GM10248 (cell line): ENCODE results near the gene PSTPIP1.

Experiments
- CTCF ChIA-PET: fragments of 300-600 bp; sonication (Branson Sonifier 250); formaldehyde crosslinking; extraction: SDS; loops from one replicate; lab custom pipeline; 2021; ENCODE audit warnings: antibody characterized with exemption; lab: Yijun Ruan, JAX
- POLR2A ChIA-PET: fragments of 350-650 bp; sonication (Branson Sonifier 250); formaldehyde crosslinking; extraction: SDS; loops from one replicate; lab custom pipeline; 2020; ENCODE audit warnings: antibody characterized with exemption; lab: Yijun Ruan, JAX
- DNase-seq: peaks from one replicate; pipeline ENCODE4 v3.0.0; 2012; ENCODE audit errors: extremely low spot score
- CTCF ChIP-seq: IDR thresholded peaks from 2 replicates; pipeline ENCODE4 v1.5.1; 2012; ENCODE audit warnings: mild to moderate bottlenecking, low read depth; ENCODE audit errors: extremely low read depth, missing control alignments, control extremely low read depth

Gene PSTPIP1

DNA sequence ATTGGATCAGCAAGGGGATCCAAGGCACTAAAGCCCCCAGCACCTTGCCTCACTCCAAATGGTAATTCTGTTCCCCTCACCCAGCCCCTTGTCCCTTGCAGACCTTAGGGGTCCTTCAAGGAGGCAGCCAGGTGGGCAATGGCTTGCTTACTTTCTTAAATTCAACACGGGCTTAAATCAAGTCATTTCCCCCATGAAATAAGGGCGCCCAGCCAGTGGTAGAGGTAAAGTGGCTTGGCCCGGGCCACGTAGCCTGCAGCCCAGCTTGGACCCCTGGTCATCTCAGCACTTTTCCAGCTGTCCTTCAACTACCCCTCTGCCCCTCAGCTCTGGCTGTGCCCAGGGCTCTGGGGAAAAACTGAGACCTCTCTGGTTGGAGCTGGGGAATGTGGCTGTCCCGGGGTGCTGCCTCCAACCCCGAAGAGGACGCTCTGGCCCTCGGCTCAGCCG is 1.2 kb downstream of the PSTPIP1 start:
- no peak for TF ChIP-seq CTCF
- POLR2A ChIA-PET = no interaction called here
- CTCF ChIA-PET = interaction anchor here (0.6 to 2.2 kb wide), 5 partner anchors 12 to 23 kb away, joined by 3 to 10 read pairs (median 3); no protein-coding TSS in a partner anchor
- DNase-seq = no peak

GRCh38 chr15:76996526-76997401 is 1.8 kb downstream of the PSTPIP1 start:
- ChIA-PET POLR2A (no interaction called here), CTCF (interaction anchor here (0.6 to 2.9 kb wide), 6 partner anchors 8 to 17 kb away, joined by 3 to 10 read pairs (median 6); no protein-coding TSS in a partner anchor)
- no peak for DNase-seq
- no peak for TF ChIP-seq CTCF

GRCh38 chr15:76998663-76999285 is 3.8 kb downstream of the PSTPIP1 start:
- ChIA-PET CTCF (interaction anchor here (0.9 to 2.9 kb wide), 9 partner anchors 10 to 34 kb away, joined by 3 to 10 read pairs (median 4); no protein-coding TSS in a partner anchor), POLR2A (no interaction called here)
- no peak for DNase-seq
- no peak for TF ChIP-seq CTCF

DNA sequence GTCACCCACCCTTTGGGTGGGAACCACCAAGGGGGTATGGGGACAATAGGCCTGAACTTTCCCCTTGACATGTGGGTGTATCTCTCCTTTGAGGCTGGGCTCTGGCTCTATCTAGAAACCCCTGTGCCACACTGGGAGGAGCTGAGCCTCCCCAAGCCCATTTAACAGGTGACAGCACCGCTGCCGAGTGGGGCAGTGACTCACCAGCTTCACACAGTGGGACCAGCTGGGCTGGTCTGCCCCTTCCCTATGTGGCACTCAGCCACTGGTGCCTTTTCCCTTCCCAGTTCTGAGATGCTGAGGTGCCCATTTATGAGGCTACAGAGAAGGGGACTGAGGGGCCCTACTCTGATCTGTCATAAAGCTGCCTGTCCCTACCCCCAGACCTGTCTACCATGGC is 5.1 kb downstream of the PSTPIP1 start:
- no peak for TF ChIP-seq CTCF
- ChIA-PET POLR2A (no interaction called here), CTCF (interaction anchor here (2.9 kb wide), 1 partner anchor 11 kb away, joined by 10 read pairs; no protein-coding TSS in a partner anchor)
- no peak for DNase-seq

- CTCF ChIA-PET = interaction anchor here (0.7 kb wide), 1 partner anchor 33 kb away, joined by 3 read pairs; no protein-coding TSS in a partner anchor
- DNase-seq = no peak
- POLR2A ChIA-PET = no interaction called here
- TF ChIP-seq CTCF = no peak
These were observed 6.4 kb downstream of the PSTPIP1 start for GRCh38 chr15:77001351-77001750.

- TF ChIP-seq CTCF = no peak
- POLR2A ChIA-PET = no interaction called here
- no peak for DNase-seq
- CTCF ChIA-PET = interaction anchor here (0.7 kb wide), 1 partner anchor 33 kb away, joined by 3 read pairs; no protein-coding TSS in a partner anchor
These were observed 7.0 kb downstream of the PSTPIP1 start for GRCh38 chr15:77001966-77002365.
